K562 (cell line): ENCODE results near the gene RPE65. TPM values are rescaled to one million over a fixed set of nuclear protein-coding genes. Genes with fewer than 3 reads are reported as not detected.

ENCODE experiments used
- ATAC-seq: fragments of 200-7000 bp; cut with Tn5 transposase; 3 replicates; pipeline ENCODE4 v1.9.1; 2020; ENCODE audit warnings: moderate library complexity
- BruUV-seq: library from RNA; stranded (reverse); fragments of 400-500 nt; replicated peaks from 2 replicates; lab custom pipeline; 2021; lab: Mats Ljungman, UMichigan
- CTCF ChIA-PET: fragments of 300-600 bp; formaldehyde crosslinking; extraction: SDS; loops from one replicate; lab custom pipeline; 2021; ENCODE audit warnings: low intra/inter-chr PET ratio; lab: Yijun Ruan, JAX
- POLR2A ChIA-PET: fragments of 300-600, 350-650 bp; sonication (Branson Sonifier 250); formaldehyde crosslinking; extraction: SDS; loops from one replicate; lab custom pipeline; 2021; ENCODE audit warnings: antibody characterized with exemption, inconsistent platforms; lab: Yijun Ruan, JAX
- DNase-seq, 4 experiments: peaks; one replicate each; pipeline versions ENCODE4 v3.0.0 to v3.0.0-alpha.2; 2011 to 2018; ENCODE audit warnings: low spot score in 3 of 4, mixed read lengths in 3 of 4; ENCODE audit errors: extremely low read depth in 1 of 4
- FAIRE-seq: peaks from 2 replicates; lab custom pipeline; 2011; peaks lifted over from hg19 to GRCh38; lab: Jason Lieb, UNC
- H2AFZ ChIP-seq: 2 replicates; pipeline ENCODE4 v1.6.0; 2011; ENCODE audit warnings: low read depth, low read length, control low read depth, inconsistent platforms
- H3K27ac ChIP-seq: fragments of 200-600 bp; 3 replicates; pipeline ENCODE4 v1.8.0; 2011; ENCODE audit warnings: low read depth, mild to moderate bottlenecking, control low read depth, inconsistent platforms, low read length, moderate library complexity, mixed read lengths; ENCODE audit errors: extremely low read depth
- H3K27me3 ChIP-seq, 2 experiments: fragments of 300-600 bp in 1 of 2; 2 replicates in 1 of 2; 3 replicates in 1 of 2; pipeline versions ENCODE4 v1.6.0 to v1.8.0; 2011; ENCODE audit warnings: inconsistent platforms in 2 of 2, low read length in 2 of 2, mild to moderate bottlenecking in 1 of 2, mixed read lengths in 1 of 2, moderate library complexity in 1 of 2; ENCODE audit not compliant: control insufficient read depth in 2 of 2, insufficient read depth in 2 of 2
- H3K36me3 ChIP-seq: fragments of 300-600 bp; 3 replicates; pipeline ENCODE4 v1.8.0; 2011; ENCODE audit warnings: mild to moderate bottlenecking, low read length, inconsistent platforms; ENCODE audit not compliant: control insufficient read depth, insufficient read depth
- H3K4me1 ChIP-seq, 2 experiments: fragments of 200-600 bp in 1 of 2; replicated peaks in 1 of 2; 2 replicates in 1 of 2; 3 replicates in 1 of 2; pipeline versions ENCODE4 v1.5.1 to v1.8.0; 2011; ENCODE audit warnings: inconsistent platforms in 2 of 2, low read length in 2 of 2, mild to moderate bottlenecking in 1 of 2, mixed read lengths in 1 of 2, moderate library complexity in 1 of 2; ENCODE audit not compliant: control insufficient read depth in 2 of 2, insufficient read depth in 2 of 2
- H3K4me2 ChIP-seq: 2 replicates; pipeline ENCODE4 v1.6.1; 2011; ENCODE audit warnings: low read length, control low read depth, inconsistent platforms, mixed read lengths; ENCODE audit not compliant: insufficient read depth
- H3K4me3 ChIP-seq: fragments of 200-600 bp; sonication (generic), shearing (Covaris generic); 2 replicates; pipeline ENCODE4 v1.5.1; 2016; ENCODE audit warnings: control low read depth, inconsistent platforms
- H3K79me2 ChIP-seq: fragments of 200-600 bp; 3 replicates; pipeline ENCODE4 v1.8.0; 2011; ENCODE audit warnings: low read length, inconsistent platforms; ENCODE audit not compliant: control insufficient read depth, insufficient read depth
- H3K9ac ChIP-seq, 2 experiments: 2 replicates each; pipeline versions ENCODE4 v1.6.0 to v1.6.1; 2011; ENCODE audit warnings: low read depth in 2 of 2, low read length in 2 of 2, control low read depth in 1 of 2, inconsistent platforms in 1 of 2, mild to moderate bottlenecking in 1 of 2, mixed read lengths in 1 of 2; ENCODE audit not compliant: insufficient read depth in 1 of 2
- H3K9me1 ChIP-seq: one replicate; pipeline ENCODE4 v1.6.0; 2011; ENCODE audit warnings: inconsistent platforms, mild to moderate bottlenecking, low read length, moderate library complexity; ENCODE audit not compliant: control insufficient read depth, insufficient read depth
- H3K9me3 ChIP-seq: replicated peaks from 2 replicates; pipeline ENCODE4 v1.5.1; 2011; ENCODE audit warnings: low read depth, low read length, inconsistent platforms; ENCODE audit not compliant: control insufficient read depth, insufficient read depth
- H4K20me1 ChIP-seq: replicated peaks from 2 replicates; pipeline ENCODE4 v1.6.1; 2011; ENCODE audit warnings: low read length, inconsistent platforms, mixed read lengths; ENCODE audit not compliant: control insufficient read depth, insufficient read depth
- BDP1 ChIP-seq: IDR thresholded peaks from 3 replicates; pipeline ENCODE4 v1.6.1; 2011; ENCODE audit not compliant: insufficient read length, insufficient read depth
- CBFA2T3 ChIP-seq: fragments of 450-650 bp; IDR thresholded peaks from 2 replicates; pipeline ENCODE4 v1.6.1; 2017
- CCAR2 ChIP-seq: fragments of 200-400 bp; formaldehyde crosslinking; IDR thresholded peaks from 2 replicates; pipeline ENCODE4 v1.6.1; 2017; ENCODE audit warnings: mild to moderate bottlenecking, low read depth, low read length
- DPF2 ChIP-seq: fragments of 450-650 bp; IDR thresholded peaks from 2 replicates; pipeline ENCODE4 v1.6.1; 2016
- ETV1 ChIP-seq: fragments of 450-650 bp; conservative IDR thresholded peaks from 2 replicates; pipeline ENCODE4 v1.6.1; 2016; ENCODE audit warnings: missing genetic modification characterization, control low read depth, low read depth, missing compliant biosample characterization
- ETV6 ChIP-seq, 3 experiments: fragments of 150-350 bp in 1 of 3; sonication (generic) in 1 of 3; formaldehyde crosslinking in 1 of 3; IDR thresholded peaks; 2 replicates each; pipeline versions ENCODE4 v1.6.1 to v1.8.0; 2014 to 2022; ENCODE audit warnings: borderline replicate concordance in 2 of 3, low read depth in 2 of 3, antibody characterized with exemption in 1 of 3, low read length in 1 of 3, mild to moderate bottlenecking in 1 of 3, missing genetic modification reagents in 1 of 3
- EZH2 ChIP-seq: IDR thresholded peaks from 2 replicates; pipeline ENCODE4 v1.6.1; 2012; ENCODE audit warnings: low read depth, mild to moderate bottlenecking, inconsistent platforms, low read length, borderline replicate concordance
- GABPA ChIP-seq: fragments of 200-800 bp; sonication (Bioruptor generic); conservative IDR thresholded peaks from 2 replicates; pipeline ENCODE4 v1.6.1; 2016; ENCODE audit warnings: low read depth, missing genetic modification characterization, missing compliant biosample characterization
- HMGN3 ChIP-seq: IDR thresholded peaks from 2 replicates; pipeline ENCODE4 v1.6.1; 2011; ENCODE audit warnings: borderline replicate concordance, low read depth, mild to moderate bottlenecking, mixed read lengths, low read length; ENCODE audit not compliant: insufficient read length; ENCODE audit errors: extremely low read depth
- LEF1 ChIP-seq: fragments of 450-650 bp; IDR thresholded peaks from 2 replicates; pipeline ENCODE4 v1.6.1; 2016; ENCODE audit warnings: mild to moderate bottlenecking
- NFIC ChIP-seq: fragments of 450-650 bp; IDR thresholded peaks from 2 replicates; pipeline ENCODE4 v1.6.1; 2017; ENCODE audit warnings: mild to moderate bottlenecking, inconsistent platforms
- RAD21 ChIP-seq, 2 experiments: fragments of 250-450 bp in 1 of 2; fragments of 450-650 bp in 1 of 2; sonication (Bioruptor Pico) in 1 of 2; formaldehyde crosslinking in 1 of 2; IDR thresholded peaks in 1 of 2; conservative IDR thresholded peaks in 1 of 2; 2 replicates each; pipeline versions ENCODE4 v1.4.0 to v1.8.0; 2020 to 2022; ENCODE audit warnings: mild to moderate bottlenecking in 2 of 2, moderate library complexity in 1 of 2
- SMAD4 ChIP-seq: fragments of 250-450 bp; sonication (Bioruptor Pico); conservative IDR thresholded peaks from 2 replicates; pipeline ENCODE4 v1.8.0; 2021; ENCODE audit warnings: inconsistent platforms, mild to moderate bottlenecking, moderate library complexity
- SRF ChIP-seq, 2 experiments: fragments of 250-450, 450-650 bp in 1 of 2; sonication (Bioruptor Pico) in 1 of 2; sonication (generic) in 1 of 2; formaldehyde crosslinking; IDR thresholded peaks; 2 replicates each; pipeline versions ENCODE4 v1.5.0 to v1.5.1; 2020 to 2022; ENCODE audit warnings: mild to moderate bottlenecking in 1 of 2, missing genetic modification reagents in 1 of 2
- TEAD1 ChIP-seq, 2 experiments: fragments of 450-650 bp in 1 of 2; sonication (generic) in 1 of 2; formaldehyde crosslinking; IDR thresholded peaks; 2 replicates each; pipeline versions ENCODE4 v1.4.0 to v1.8.0; 2020 to 2022; ENCODE audit warnings: mild to moderate bottlenecking in 2 of 2, missing genetic modification reagents in 1 of 2
- THRAP3 ChIP-seq: fragments of 450-650 bp; IDR thresholded peaks from 2 replicates; pipeline ENCODE4 v1.6.1; 2016; ENCODE audit warnings: mild to moderate bottlenecking, inconsistent platforms, borderline replicate concordance
- WGBS: fragments of 100-300 bp; shearing (Covaris generic); methylation state at CpG from one replicate; pipeline ENCODE4 v1.1.6; 2016; ENCODE audit warnings: low coverage, mixed read lengths; ENCODE audit not compliant: insufficient coverage; ENCODE audit errors: missing lambda C conversion rate; 5-methylcytosine and 5-hydroxymethylcytosine counted together
- in situ Hi-C: fragments of 300-500 bp; cut with MboI; formaldehyde crosslinking; loops from 4 replicates; pipeline ENCODE4 v1.15.0; 2018; ENCODE audit warnings: inconsistent platforms, mixed read lengths
- intact Hi-C: fragments of 100-400 bp; cut with micrococcal nuclease; formaldehyde crosslinking; loops from 2 replicates; pipeline ENCODE4 v1.14.2; 2022
- polyA plus RNA-seq, 8 experiments: library from polyadenylated mRNA; depleted of rRNA in 4 of 8; stranded (reverse) in 5 of 8; unstranded in 3 of 8; fragments of >200 nt; fragmentation: Nextera tagmentation in 2 of 8; fragmentation: Illumina TruSeq in 1 of 8; extraction: Ambion mirVana in 2 of 8; extraction: Trizol in 1 of 8; gene quantifications; 2 replicates each; pipeline versions ENCODE4 v1.2.1 to v1.2.3, GENCODE V29; 2011 to 2014; ENCODE audit warnings: inconsistent platforms in 1 of 8, missing spikeins in 1 of 8
- total RNA-seq, 7 experiments: library from RNA; depleted of rRNA in 6 of 7; stranded (reverse); fragments of >200 nt in 6 of 7; fragmentation: Illumina TruSeq in 2 of 7; extraction: Trizol in 2 of 7; gene quantifications; 2 replicates each; pipeline versions ENCODE4 v1.2.1 to v1.2.3, GENCODE V29; 2011 to 2021; ENCODE audit warnings: low replicate concordance in 1 of 7
- TF ChIP-seq, protein P1 (sequence below): fragments of 450-650 bp; formaldehyde crosslinking; IDR thresholded peaks from 2 replicates; pipeline ENCODE4 v1.4.0; 2020; ENCODE audit warnings: mild to moderate bottlenecking, moderate library complexity
- TF ChIP-seq, protein P2 (sequence below): fragments of 250-450 bp; sonication (Bioruptor Pico); IDR thresholded peaks from 2 replicates; pipeline ENCODE4 v1.5.0; 2020; ENCODE audit warnings: mild to moderate bottlenecking, borderline replicate concordance

The RPE65 gene
- total and polyA plus RNA-seq, 9 of the 15 experiments (the other 6 are each of a cell fraction or from before 2014, with no cell fraction given) = 0.14 TPM; not detected in 8

DNA sequence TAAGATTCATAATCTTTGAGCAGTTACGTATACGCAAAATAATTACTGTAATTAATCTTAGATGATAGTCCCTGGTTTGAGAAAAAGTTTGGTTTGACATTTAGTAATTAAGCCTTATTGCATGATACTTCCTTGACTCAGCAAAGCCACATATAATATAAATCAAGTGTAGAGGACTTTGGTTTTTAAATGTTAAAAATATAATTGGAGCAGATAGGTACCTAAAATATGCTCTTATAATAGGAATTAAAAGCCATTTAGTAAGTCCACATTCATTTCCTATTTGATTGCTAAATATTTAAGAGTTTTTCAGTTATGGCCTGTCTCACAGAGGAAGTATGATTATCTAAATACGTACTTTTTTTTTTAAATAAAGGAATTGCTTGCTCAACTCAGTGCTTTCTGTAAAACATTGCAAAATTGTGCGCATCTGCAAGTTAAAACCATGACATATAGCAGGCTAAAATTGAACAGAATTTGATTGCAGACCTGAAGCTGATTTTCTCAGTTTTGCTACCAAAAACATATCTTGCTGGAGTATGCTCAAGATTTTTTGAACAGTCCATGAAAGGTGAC is 20.4 kb downstream of the RPE65 start:
- no peak for ATAC-seq
- Histone ChIP-seq H2AFZ (no peak overlapping the region), H3K4me2 (no peak overlapping the region), H3K27me3 (no peaks in the 10 kb centered on the region), H3K9me3 (no peaks in the 10 kb centered on the region), H3K4me3 (no peak overlapping the region), H3K9me1 (no peaks in the 10 kb centered on the region), H3K36me3 (no peaks in the 10 kb centered on the region), H4K20me1 (no peaks in the 10 kb centered on the region), H3K79me2 (no peaks in the 10 kb centered on the region), H3K9ac (no peak overlapping the region), H3K4me1 (no peaks in the 10 kb centered on the region), H3K27ac (no peak overlapping the region)
- TF ChIP-seq DPF2 (no peak), CBFA2T3 (no peak), SMAD4 (CRISPR knock-in tag) (no peak), TEAD1 (CRISPR knock-in tag; IDR thresholded peaks at IDR 0.05) (no peak), BDP1 (no peak), NFIC (no peak), EZH2 (no peak), SRF (CRISPR knock-in tag; IDR thresholded peaks at IDR 0.05) (no peak), THRAP3 (no peak), ETV6 (IDR thresholded peaks at IDR 0.05; ENCODE audit: borderline replicate concordance in 1 of 2, low read depth in 2 of 2, low read length in 1 of 2) (no peak), ETV6 (CRISPR knock-in tag; IDR thresholded peaks at IDR 0.05; ENCODE audit: borderline replicate concordance) (no peak), CCAR2 (no peak), GABPA (no peak), LEF1 (no peak), ETV1 (tag) (no peak), HMGN3 (no peak), RAD21 (CRISPR knock-in tag; conservative IDR thresholded peaks at IDR 0.05 in 1 of 2, IDR thresholded peaks at IDR 0.05 in 1 of 2) (no peak)
- TF ChIP-seq, protein P1, sequence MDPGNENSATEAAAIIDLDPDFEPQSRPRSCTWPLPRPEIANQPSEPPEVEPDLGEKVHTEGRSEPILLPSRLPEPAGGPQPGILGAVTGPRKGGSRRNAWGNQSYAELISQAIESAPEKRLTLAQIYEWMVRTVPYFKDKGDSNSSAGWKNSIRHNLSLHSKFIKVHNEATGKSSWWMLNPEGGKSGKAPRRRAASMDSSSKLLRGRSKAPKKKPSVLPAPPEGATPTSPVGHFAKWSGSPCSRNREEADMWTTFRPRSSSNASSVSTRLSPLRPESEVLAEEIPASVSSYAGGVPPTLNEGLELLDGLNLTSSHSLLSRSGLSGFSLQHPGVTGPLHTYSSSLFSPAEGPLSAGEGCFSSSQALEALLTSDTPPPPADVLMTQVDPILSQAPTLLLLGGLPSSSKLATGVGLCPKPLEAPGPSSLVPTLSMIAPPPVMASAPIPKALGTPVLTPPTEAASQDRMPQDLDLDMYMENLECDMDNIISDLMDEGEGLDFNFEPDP (CRISPR knock-in tag) = no peak
- TF ChIP-seq, protein P2, sequence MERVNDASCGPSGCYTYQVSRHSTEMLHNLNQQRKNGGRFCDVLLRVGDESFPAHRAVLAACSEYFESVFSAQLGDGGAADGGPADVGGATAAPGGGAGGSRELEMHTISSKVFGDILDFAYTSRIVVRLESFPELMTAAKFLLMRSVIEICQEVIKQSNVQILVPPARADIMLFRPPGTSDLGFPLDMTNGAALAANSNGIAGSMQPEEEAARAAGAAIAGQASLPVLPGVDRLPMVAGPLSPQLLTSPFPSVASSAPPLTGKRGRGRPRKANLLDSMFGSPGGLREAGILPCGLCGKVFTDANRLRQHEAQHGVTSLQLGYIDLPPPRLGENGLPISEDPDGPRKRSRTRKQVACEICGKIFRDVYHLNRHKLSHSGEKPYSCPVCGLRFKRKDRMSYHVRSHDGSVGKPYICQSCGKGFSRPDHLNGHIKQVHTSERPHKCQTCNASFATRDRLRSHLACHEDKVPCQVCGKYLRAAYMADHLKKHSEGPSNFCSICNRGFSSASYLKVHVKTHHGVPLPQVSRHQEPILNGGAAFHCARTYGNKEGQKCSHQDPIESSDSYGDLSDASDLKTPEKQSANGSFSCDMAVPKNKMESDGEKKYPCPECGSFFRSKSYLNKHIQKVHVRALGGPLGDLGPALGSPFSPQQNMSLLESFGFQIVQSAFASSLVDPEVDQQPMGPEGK (CRISPR knock-in tag) = no peak
- WGBS = 8% methylated on average over 4 of the region's 4 CpGs
- FAIRE-seq = no peak
- BruUV-seq = no TSS peak
- ChIA-PET CTCF (no interaction called here), POLR2A (no interaction called here)
- in situ Hi-C loops = no loop called here
- no peak for DNase-seq
- intact Hi-C loops = no loop called here
